HCT116 (cell line): Measurements from ENCODE around the gene FRY. TPM values are rescaled to one million over a fixed set of nuclear protein-coding genes. Genes with fewer than 3 reads are reported as not detected.

Experiments used
- ATAC-seq: fragments of 200-7000 bp; cut with Tn5 transposase; 2 replicates; pipeline ENCODE4 v1.9.1; 2020; ENCODE audit warnings: mild to moderate bottlenecking, moderate library complexity
- BruUV-seq: library from RNA; stranded (reverse); fragments of 400-500 nt; replicated peaks from 2 replicates; lab custom pipeline; 2021; lab: Mats Ljungman, UMichigan
- CTCF ChIA-PET: fragments of 300-600 bp; sonication (Branson Sonifier 250); formaldehyde crosslinking; loops from one replicate; lab custom pipeline; 2021; ENCODE audit warnings: antibody characterized with exemption; lab: Charles Lee
- POLR2A ChIA-PET: fragments of 300-600, 350-600 bp; sonication (Branson Sonifier 250); formaldehyde crosslinking; loops from one replicate; lab custom pipeline; 2021; ENCODE audit warnings: antibody characterized with exemption; lab: Charles Lee
- RAD21 ChIA-PET, 2 experiments: fragments of 300-600 bp; sonication (Branson Sonifier 250); formaldehyde crosslinking; loops; one replicate each; lab custom pipeline; 2023; ENCODE audit warnings: low total read pairs in 2 of 2; ENCODE audit not compliant: uncharacterized antibody in 2 of 2, unreplicated experiment in 2 of 2, low non-redundant PET in 1 of 2; lab: Charles Lee
- DNase-seq: peaks from one replicate; pipeline ENCODE4 v3.0.0-alpha.2; 2010; ENCODE audit warnings: low read depth, low spot score
- H2AFZ ChIP-seq: fragments of 200-600 bp; shearing (Covaris generic), sonication (generic); 2 replicates; pipeline ENCODE4 v1.6.1; 2017; ENCODE audit warnings: low read depth, mixed run types, mixed read lengths, antibody characterized with exemption, low read length; ENCODE audit not compliant: poor library complexity, severe bottlenecking
- H3K27ac ChIP-seq: 2 replicates; pipeline ENCODE4 v1.5.1; 2012; ENCODE audit warnings: low read depth, low read length
- H3K27me3 ChIP-seq: fragments of 200-600 bp; sonication (generic); 2 replicates; pipeline ENCODE4 v1.6.1; 2016; ENCODE audit warnings: mixed run types, low read length, mixed read lengths; ENCODE audit not compliant: insufficient read depth
- H3K36me3 ChIP-seq, 2 experiments: fragments of 200-500 bp in 1 of 2; fragments of 200-600 bp in 1 of 2; sonication (Bioruptor generic) in 1 of 2; sonication (generic) in 1 of 2; 2 replicates each; pipeline versions ENCODE4 v1.5.1 to v1.6.1; 2014 to 2016; ENCODE audit warnings: low read length in 2 of 2, inconsistent platforms in 1 of 2, mixed read lengths in 1 of 2, mixed run types in 1 of 2; ENCODE audit not compliant: insufficient read depth in 2 of 2, control insufficient read depth in 1 of 2
- H3K4me1 ChIP-seq, 2 experiments: fragments of 200-600 bp in 1 of 2; sonication (generic) in 1 of 2; 2 replicates each; pipeline versions ENCODE4 v1.5.1 to v1.6.1; 2012 to 2017; ENCODE audit warnings: low read length in 2 of 2, inconsistent platforms in 1 of 2, mild to moderate bottlenecking in 1 of 2, mixed read lengths in 1 of 2, mixed run types in 1 of 2, moderate library complexity in 1 of 2; ENCODE audit not compliant: insufficient read depth in 2 of 2, control insufficient read depth in 1 of 2
- H3K4me2 ChIP-seq: fragments of 200-600 bp; sonication (generic); 2 replicates; pipeline ENCODE4 v1.6.1; 2017; ENCODE audit warnings: mixed run types, low read length, mixed read lengths
- H3K4me3 ChIP-seq, 2 experiments: fragments of 200-600 bp in 1 of 2; sonication (generic) in 1 of 2; replicated peaks in 1 of 2; 2 replicates each; pipeline ENCODE4 v1.5.1; 2011 to 2016; ENCODE audit warnings: low read length in 2 of 2, control low read depth in 1 of 2, low read depth in 1 of 2, mild to moderate bottlenecking in 1 of 2, mixed read lengths in 1 of 2, mixed run types in 1 of 2
- H3K79me2 ChIP-seq: fragments of 200-600 bp; sonication (generic); 2 replicates; pipeline ENCODE4 v1.6.1; 2017; ENCODE audit warnings: mild to moderate bottlenecking, mixed run types, low read length, moderate library complexity, mixed read lengths; ENCODE audit not compliant: insufficient read depth
- H3K9ac ChIP-seq: fragments of 200-600 bp; sonication (generic); 2 replicates; pipeline ENCODE4 v1.6.1; 2016; ENCODE audit warnings: low read length, mixed read lengths
- H3K9me2 ChIP-seq: fragments of 200-600 bp; sonication (generic), shearing (Covaris generic); 2 replicates; pipeline ENCODE4 v1.6.1; 2017; ENCODE audit warnings: mixed run types, mild to moderate bottlenecking, moderate library complexity; ENCODE audit not compliant: insufficient read depth
- H3K9me3 ChIP-seq, 2 experiments: fragments of 200-500 bp in 1 of 2; fragments of 200-600 bp in 1 of 2; sonication (Bioruptor generic) in 1 of 2; sonication (generic) in 1 of 2; 2 replicates each; pipeline ENCODE4 v1.6.1; 2014 to 2017; ENCODE audit warnings: low read length in 2 of 2, mixed read lengths in 2 of 2, inconsistent platforms in 1 of 2, low read depth in 1 of 2, mild to moderate bottlenecking in 1 of 2, mixed run types in 1 of 2, moderate library complexity in 1 of 2; ENCODE audit not compliant: control insufficient read depth in 1 of 2, insufficient read depth in 1 of 2
- H4K20me1 ChIP-seq: fragments of 200-600 bp; sonication (generic), shearing (Covaris generic); 2 replicates; pipeline ENCODE4 v1.6.1; 2017; ENCODE audit warnings: mixed run types, mild to moderate bottlenecking, moderate library complexity; ENCODE audit not compliant: insufficient read depth
- CBX3 ChIP-seq: IDR thresholded peaks from 2 replicates; pipeline ENCODE4 v1.6.1; 2012; ENCODE audit warnings: low read depth
- EGR1 ChIP-seq: IDR thresholded peaks from 2 replicates; pipeline ENCODE4 v1.6.1; 2012; ENCODE audit warnings: low read depth
- ELF1 ChIP-seq: IDR thresholded peaks from 2 replicates; pipeline ENCODE4 v1.6.1; 2012; ENCODE audit warnings: low read depth, borderline replicate concordance
- JUND ChIP-seq: IDR thresholded peaks from 2 replicates; pipeline ENCODE4 v1.6.1; 2012
- POLR2A ChIP-seq: IDR thresholded peaks from 2 replicates; pipeline ENCODE4 v1.7.0; 2011; ENCODE audit warnings: borderline replicate concordance; ENCODE audit not compliant: insufficient read depth, insufficient read length; ENCODE audit errors: extremely low read depth
- POLR2AphosphoS5 ChIP-seq: IDR thresholded peaks from 2 replicates; pipeline ENCODE4 v1.6.1; 2011; ENCODE audit warnings: mild to moderate bottlenecking, low read depth, low read length, moderate library complexity
- RAD21 ChIP-seq: IDR thresholded peaks from 2 replicates; pipeline ENCODE4 v1.6.1; 2012; ENCODE audit warnings: low read depth, mild to moderate bottlenecking
- SIN3A ChIP-seq: IDR thresholded peaks from 2 replicates; pipeline ENCODE4 v1.6.1; 2012; ENCODE audit warnings: low read depth
- YY1 ChIP-seq: IDR thresholded peaks from 2 replicates; pipeline ENCODE4 v1.6.1; 2011; ENCODE audit warnings: low read length, low read depth, moderate library complexity, mild to moderate bottlenecking; ENCODE audit not compliant: insufficient replicate concordance; ENCODE audit errors: extremely low read depth
- intact Hi-C: fragments of 100-400 bp; cut with micrococcal nuclease; formaldehyde crosslinking; loops from 2 replicates; pipeline ENCODE4 v1.10.0; 2022
- total RNA-seq: library from RNA; stranded (reverse); gene quantifications from one replicate; pipeline ENCODE4 v1.2.1, GENCODE V29; 2021; ENCODE audit not compliant: unreplicated experiment
- TF ChIP-seq, protein P1 (sequence below): IDR thresholded peaks from 2 replicates; pipeline ENCODE4 v1.6.1; 2011; ENCODE audit warnings: mild to moderate bottlenecking, low read length, moderate library complexity; ENCODE audit not compliant: insufficient replicate concordance; ENCODE audit errors: extremely low read depth
- TF ChIP-seq, protein P2 (sequence below): IDR thresholded peaks from 2 replicates; pipeline ENCODE4 v1.6.1; 2012
- TF ChIP-seq, protein P3 (sequence below): IDR thresholded peaks from 2 replicates; pipeline ENCODE4 v1.6.1; 2012

The FRY gene
- total RNA-seq, 1 experiment from 2014 or later, result 1.4 TPM

DNA sequence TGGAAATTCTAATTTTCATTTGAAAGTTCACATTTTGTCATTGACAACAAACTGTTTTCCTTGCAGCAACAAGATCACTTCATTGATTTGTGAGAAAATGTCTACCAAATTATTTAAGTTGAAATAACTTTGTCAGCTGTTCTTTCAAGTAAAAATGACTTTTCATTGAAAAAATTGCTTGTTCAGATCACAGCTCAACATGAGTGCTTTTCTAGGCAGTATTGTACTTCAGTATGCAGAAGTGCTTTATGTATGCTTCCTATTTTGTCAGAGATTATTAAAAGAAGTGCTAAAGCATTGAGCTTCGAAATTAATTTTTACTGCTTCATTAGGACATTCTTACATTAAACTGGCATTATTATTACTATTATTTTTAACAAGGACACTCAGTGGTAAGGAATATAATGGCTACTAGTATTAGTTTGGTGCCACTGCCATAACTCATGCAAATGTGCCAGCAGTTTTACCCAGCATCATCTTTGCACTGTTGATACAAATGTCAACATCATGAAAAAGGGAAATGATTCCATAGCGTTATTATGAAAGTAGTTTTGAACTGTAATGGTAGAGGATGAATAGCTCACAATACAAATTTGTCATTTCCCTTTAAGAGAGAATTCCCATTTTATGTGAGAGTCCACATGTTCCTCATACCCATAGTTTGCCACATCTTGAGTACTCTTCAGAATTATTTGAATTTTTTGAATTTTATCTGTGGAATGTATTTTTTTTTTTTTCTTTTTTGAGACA is 286.3 kb downstream of the FRY start:
- no peak overlapping the region for H2AFZ ChIP-seq
- DNase-seq, result no peak
- H3K4me3 ChIP-seq, result no peak overlapping the region
- ChIA-PET RAD21 (no interaction called here), POLR2A (no interaction called here), CTCF (interaction anchor here (0.9 to 1.9 kb wide), 2 partner anchors 154 to 408 kb away, joined by 3 to 4 read pairs; no protein-coding TSS in a partner anchor)
- peaks cover 0 to 9% of the 10 kb centered on the region in 2 experiments; a peak in 2 of 4 replicates for H3K36me3 ChIP-seq
- BruUV-seq, result no TSS peak
- H4K20me1 ChIP-seq, result no peaks in the 10 kb centered on the region
- no peak for ATAC-seq
- intact Hi-C loops, result loop anchor here (2.0 to 5.0 kb wide), 2 partner anchors 21 to 219 kb away; partner anchors contain the start of gene N4BP2L2
- no peak overlapping the region for H3K27ac ChIP-seq
- no peaks in the 10 kb centered on the region for H3K9me2 ChIP-seq
- peaks cover 7% of the 10 kb centered on the region; the same call in 1 of the 2 replicates for H3K79me2 ChIP-seq
- H3K4me2 ChIP-seq, result no peak overlapping the region
- peaks cover 7 to 16% of the 10 kb centered on the region in 2 experiments for H3K4me1 ChIP-seq
- H3K9ac ChIP-seq, result no peak overlapping the region
- H3K9me3 ChIP-seq, result no peaks in the 10 kb centered on the region
- no peaks in the 10 kb centered on the region for H3K27me3 ChIP-seq
- TF ChIP-seq POLR2AphosphoS5 (no peak), YY1 (no peak), SIN3A (no peak), EGR1 (no peak), ELF1 (no peak), JUND (no peak), CBX3 (no peak), RAD21 (no peak), POLR2A (no peak)
- TF ChIP-seq, protein P1, sequence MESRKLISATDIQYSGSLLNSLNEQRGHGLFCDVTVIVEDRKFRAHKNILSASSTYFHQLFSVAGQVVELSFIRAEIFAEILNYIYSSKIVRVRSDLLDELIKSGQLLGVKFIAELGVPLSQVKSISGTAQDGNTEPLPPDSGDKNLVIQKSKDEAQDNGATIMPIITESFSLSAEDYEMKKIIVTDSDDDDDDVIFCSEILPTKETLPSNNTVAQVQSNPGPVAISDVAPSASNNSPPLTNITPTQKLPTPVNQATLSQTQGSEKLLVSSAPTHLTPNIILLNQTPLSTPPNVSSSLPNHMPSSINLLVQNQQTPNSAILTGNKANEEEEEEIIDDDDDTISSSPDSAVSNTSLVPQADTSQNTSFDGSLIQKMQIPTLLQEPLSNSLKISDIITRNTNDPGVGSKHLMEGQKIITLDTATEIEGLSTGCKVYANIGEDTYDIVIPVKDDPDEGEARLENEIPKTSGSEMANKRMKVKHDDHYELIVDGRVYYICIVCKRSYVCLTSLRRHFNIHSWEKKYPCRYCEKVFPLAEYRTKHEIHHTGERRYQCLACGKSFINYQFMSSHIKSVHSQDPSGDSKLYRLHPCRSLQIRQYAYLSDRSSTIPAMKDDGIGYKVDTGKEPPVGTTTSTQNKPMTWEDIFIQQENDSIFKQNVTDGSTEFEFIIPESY, result no peak
- TF ChIP-seq, protein P2, sequence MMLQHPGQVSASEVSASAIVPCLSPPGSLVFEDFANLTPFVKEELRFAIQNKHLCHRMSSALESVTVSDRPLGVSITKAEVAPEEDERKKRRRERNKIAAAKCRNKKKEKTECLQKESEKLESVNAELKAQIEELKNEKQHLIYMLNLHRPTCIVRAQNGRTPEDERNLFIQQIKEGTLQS, result no peak
- TF ChIP-seq, protein P3, sequence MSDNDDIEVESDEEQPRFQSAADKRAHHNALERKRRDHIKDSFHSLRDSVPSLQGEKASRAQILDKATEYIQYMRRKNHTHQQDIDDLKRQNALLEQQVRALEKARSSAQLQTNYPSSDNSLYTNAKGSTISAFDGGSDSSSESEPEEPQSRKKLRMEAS, result no peak
- TF ChIP-seq, all 23 proteins: peak for 0
